Natural killer cell (primary cell): ENCODE results near the gene CPA1. TPM values are rescaled to one million over a fixed set of nuclear protein-coding genes. Genes with fewer than 3 reads are reported as not detected.

Experiments used
- ATAC-seq, 3 donors: fragments of 150-1000 bp in 2 of 3; fragments of 200-7000 bp in 1 of 3; cut with Tn5 transposase; 1 replicate in 1 of 3; 2 replicates in 2 of 3; pipeline ENCODE4 v1.10.0; 2021; ENCODE audit warnings: mild to moderate bottlenecking in 2 of 3, moderate library complexity in 2 of 3
- DNase-seq, 2 donors: peaks; one replicate each; pipeline versions ENCODE4 v3.0.0 to v3.0.0-alpha.2; 2013 to 2021; ENCODE audit warnings: mixed read lengths in 1 of 2
- H3K27ac ChIP-seq: one replicate; pipeline ENCODE4 v1.5.1; 2013; ENCODE audit warnings: mild to moderate bottlenecking, low read length
- H3K27me3 ChIP-seq: one replicate; pipeline ENCODE4 v1.6.1; 2013; ENCODE audit warnings: low read length; ENCODE audit not compliant: control insufficient read depth, insufficient read depth
- H3K36me3 ChIP-seq: one replicate; pipeline ENCODE4 v1.6.1; 2013; ENCODE audit warnings: low read length; ENCODE audit not compliant: control insufficient read depth, insufficient read depth
- H3K4me1 ChIP-seq: one replicate; pipeline ENCODE4 v1.6.1; 2013; ENCODE audit warnings: low read length; ENCODE audit not compliant: control insufficient read depth, insufficient read depth
- H3K4me3 ChIP-seq: one replicate; pipeline ENCODE4 v1.5.1; 2013; ENCODE audit warnings: low read length
- H3K9me3 ChIP-seq: one replicate; pipeline ENCODE4 v1.6.1; 2013; ENCODE audit warnings: low read length; ENCODE audit not compliant: control insufficient read depth, insufficient read depth
- H3K27ac Mint-ChIP-seq, 2 donors: one replicate each; pipeline ENCODE4 v1.8.0; 2022; ENCODE audit warnings: mild to moderate bottlenecking in 2 of 2, mixed read lengths in 2 of 2, moderate library complexity in 1 of 2
- H3K27me3 Mint-ChIP-seq, 2 donors: one replicate each; pipeline ENCODE4 v1.8.0; 2022; ENCODE audit warnings: low read depth in 2 of 2, mixed read lengths in 2 of 2
- H3K36me3 Mint-ChIP-seq: one replicate; pipeline ENCODE4 v1.8.0; 2022; ENCODE audit warnings: mixed read lengths
- H3K4me1 Mint-ChIP-seq, 2 donors: one replicate each; pipeline ENCODE4 v1.8.0; 2022; ENCODE audit warnings: mixed read lengths in 2 of 2
- H3K4me3 Mint-ChIP-seq: one replicate; pipeline ENCODE4 v1.8.0; 2022; ENCODE audit warnings: mild to moderate bottlenecking, moderate library complexity, mixed read lengths
- H3K9me3 Mint-ChIP-seq, 2 donors: one replicate each; pipeline ENCODE4 v1.8.0; 2022; ENCODE audit warnings: mixed read lengths in 2 of 2
- CTCF ChIP-seq: fragments of 200-600 bp; IDR thresholded peaks from one replicate; pipeline ENCODE4 v1.8.0; 2022; ENCODE audit warnings: antibody characterized with exemption
- WGBS: methylation state at CpG from one replicate; pipeline ENCODE4 v1.1.7; 2013; ENCODE audit warnings: missing lambda C conversion rate; ENCODE audit not compliant: insufficient coverage; 5-methylcytosine and 5-hydroxymethylcytosine counted together
- intact Hi-C: fragments of 100-400 bp; cut with micrococcal nuclease; formaldehyde crosslinking; loops from one replicate; pipeline ENCODE4 v1.14.2; 2022
- total RNA-seq, 4 donors: library from RNA; stranded (reverse); fragments of 120-200 nt in 1 of 4; gene quantifications; one replicate each; pipeline versions ENCODE4 v1.2.3 to v1.2.4, GENCODE V29; 2013 to 2022

Gene CPA1
- total RNA-seq, 3 donors from 2014 or later (not counting 1 experiment from before 2014, with no cell fraction given) = not detected

- no peaks in the 10 kb centered on the region for H3K9me3 ChIP-seq
- Mint-ChIP-seq H3K36me3 (no peaks in the 10 kb centered on the region), H3K9me3 (no peaks in the 10 kb centered on the region), H3K4me1 (peaks cover 0 to 4% of the 10 kb centered on the region in 2 donors), H3K27me3 (no peaks in the 10 kb centered on the region), H3K4me3 (no peak overlapping the region), H3K27ac (no peak overlapping the region)
- intact Hi-C loops = no loop called here
- 100% methylated on average over 1 of the region's 1 CpG for WGBS
- ATAC-seq = no peak
- no peak overlapping the region for H3K4me3 ChIP-seq
- no peaks in the 10 kb centered on the region for H3K36me3 ChIP-seq
- peaks cover 4% of the 10 kb centered on the region for H3K4me1 ChIP-seq
- no peak for TF ChIP-seq CTCF
- H3K27ac ChIP-seq = no peak overlapping the region
- DNase-seq = no peak
- no peaks in the 10 kb centered on the region for H3K27me3 ChIP-seq
Measured at GRCh38 chr7:130430115-130430514, 49.8 kb downstream of the CPA1 start.

DNA sequence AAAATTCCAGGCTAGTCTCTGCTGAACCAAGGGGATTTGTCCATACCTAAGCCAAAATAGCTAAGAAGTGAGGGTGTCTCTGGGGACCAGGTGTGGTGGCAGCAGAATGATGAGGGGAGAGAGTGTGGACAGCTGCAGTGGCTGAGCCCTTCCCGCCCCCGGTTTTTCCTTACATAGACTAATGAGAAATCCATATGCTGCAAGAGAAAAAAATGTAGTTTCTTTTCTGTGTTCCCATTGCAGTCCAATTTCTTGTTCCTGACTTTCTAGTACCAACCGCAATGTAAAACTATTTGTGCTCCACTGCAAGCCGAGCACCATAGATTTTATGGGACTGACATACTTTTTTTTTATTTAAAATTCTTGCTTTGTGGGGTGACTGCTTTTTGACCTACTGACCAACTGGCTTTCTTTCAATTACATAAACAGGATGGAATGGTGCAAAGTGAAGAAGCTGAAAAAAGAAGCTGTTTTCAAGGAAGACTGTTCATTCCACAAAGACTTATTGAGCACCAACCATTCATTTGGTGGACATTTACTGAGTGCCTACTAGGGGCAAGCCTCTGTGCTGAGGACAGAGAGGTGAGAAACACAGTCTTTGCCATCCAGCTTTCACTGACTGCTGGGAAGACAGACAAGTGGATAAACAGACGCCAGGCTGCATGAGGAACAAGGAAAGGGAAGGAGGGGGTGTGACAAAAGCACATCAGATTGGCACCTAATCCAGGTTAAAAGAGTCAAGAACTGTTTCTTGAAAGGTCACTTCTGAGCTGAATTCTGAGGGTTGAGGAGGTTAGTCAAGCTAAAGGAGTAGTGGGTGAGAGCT is 50.8 kb downstream of the CPA1 start:
- ATAC-seq (no peak), DNase-seq (no peak)
- 88% methylated on average over 5 of the region's 5 CpGs for WGBS
- Mint-ChIP-seq H3K27me3 (no peaks in the 10 kb centered on the region), H3K9me3 (no peaks in the 10 kb centered on the region), H3K4me1 (peaks cover 0 to 4% of the 10 kb centered on the region in 2 donors), H3K4me3 (no peak overlapping the region), H3K36me3 (no peaks in the 10 kb centered on the region), H3K27ac (no peak overlapping the region)
- TF ChIP-seq CTCF = no peak
- Histone ChIP-seq H3K4me3 (no peak overlapping the region), H3K27ac (no peak overlapping the region), H3K27me3 (no peaks in the 10 kb centered on the region), H3K4me1 (peaks cover 4% of the 10 kb centered on the region), H3K9me3 (no peaks in the 10 kb centered on the region), H3K36me3 (no peaks in the 10 kb centered on the region)
- intact Hi-C loops = no loop called here

- no peak overlapping the region for H3K27ac ChIP-seq
- intact Hi-C loops = no loop called here
- H3K36me3 ChIP-seq = no peaks in the 10 kb centered on the region
- ATAC-seq = no peak
- no peak for TF ChIP-seq CTCF
- no peak overlapping the region for H3K27ac Mint-ChIP-seq
- H3K27me3 ChIP-seq = no peaks in the 10 kb centered on the region
- no peaks in the 10 kb centered on the region for H3K9me3 Mint-ChIP-seq
- H3K4me1 Mint-ChIP-seq = no peaks in the 10 kb centered on the region
- no peaks in the 10 kb centered on the region for H3K27me3 Mint-ChIP-seq
- H3K4me1 ChIP-seq = peaks cover 4% of the 10 kb centered on the region
- H3K4me3 ChIP-seq = no peak overlapping the region
- H3K9me3 ChIP-seq = no peaks in the 10 kb centered on the region
- no peaks in the 10 kb centered on the region for H3K36me3 Mint-ChIP-seq
- WGBS = 96% methylated on average over 3 of the region's 3 CpGs
- no peak overlapping the region for H3K4me3 Mint-ChIP-seq
- no peak for DNase-seq
Measured at GRCh38 chr7:130432886-130433285, 52.6 kb downstream of the CPA1 start.

DNA sequence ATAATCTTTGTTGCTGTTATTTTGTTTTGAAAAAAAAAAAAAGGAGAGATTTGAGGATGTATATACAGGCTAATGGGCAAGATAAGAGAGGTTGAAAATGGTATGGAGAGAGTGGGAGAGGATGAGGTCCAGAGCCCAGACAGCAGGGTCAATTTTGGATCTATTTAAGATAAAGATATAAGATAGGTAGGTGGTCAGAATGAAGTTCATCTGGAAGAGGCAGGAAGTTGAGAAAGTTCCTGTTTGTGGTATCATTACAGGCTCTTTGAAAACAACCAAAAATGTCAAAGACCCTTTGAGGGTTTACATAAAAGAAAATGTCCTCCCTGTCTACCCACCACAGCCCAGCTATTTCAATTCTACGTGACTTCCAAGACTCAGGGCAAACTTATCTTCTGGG is 53.0 kb downstream of the CPA1 start:
- Mint-ChIP-seq H3K4me1 (no peaks in the 10 kb centered on the region), H3K9me3 (no peaks in the 10 kb centered on the region), H3K27me3 (no peaks in the 10 kb centered on the region), H3K27ac (no peak overlapping the region), H3K36me3 (no peaks in the 10 kb centered on the region), H3K4me3 (no peak overlapping the region)
- DNase-seq = no peak
- peaks cover 4% of the 10 kb centered on the region for H3K4me1 ChIP-seq
- H3K27me3 ChIP-seq = no peaks in the 10 kb centered on the region
- no peak overlapping the region for H3K27ac ChIP-seq
- intact Hi-C loops = no loop called here
- 11% methylated on average over 1 of the region's 1 CpG for WGBS
- H3K4me3 ChIP-seq = no peak overlapping the region
- ATAC-seq = no peak
- no peaks in the 10 kb centered on the region for H3K9me3 ChIP-seq
- no peaks in the 10 kb centered on the region for H3K36me3 ChIP-seq
- no peak for TF ChIP-seq CTCF
